NB4 (cell line): ENCODE results near the gene MYOZ3.

Experiments used
- DNase-seq: peaks from one replicate; pipeline ENCODE4 v3.0.0; 2010; ENCODE audit warnings: low read depth
- H3K4me3 ChIP-seq: one replicate; pipeline ENCODE4 v1.5.1; 2011; ENCODE audit warnings: mild to moderate bottlenecking, low read depth, low read length, moderate library complexity
- CTCF ChIP-seq: IDR thresholded peaks from one replicate; pipeline ENCODE4 v1.5.1; 2012; ENCODE audit warnings: low read depth, low read length
- MAX ChIP-seq: IDR thresholded peaks from 2 replicates; pipeline ENCODE4 v1.6.1; 2011; ENCODE audit warnings: low read depth, low read length
- MYC ChIP-seq: IDR thresholded peaks from 2 replicates; pipeline ENCODE4 v1.6.1; 2011; ENCODE audit warnings: low read depth, low read length
- POLR2A ChIP-seq: IDR thresholded peaks from 2 replicates; pipeline ENCODE4 v1.6.1; 2011; ENCODE audit warnings: mild to moderate bottlenecking; ENCODE audit not compliant: insufficient read length; ENCODE audit errors: extremely low read depth

Gene MYOZ3

GRCh38 chr5:150630461-150631325 is 30.4 kb upstream of the MYOZ3 start:
- H3K4me3 ChIP-seq = no peak overlapping the region
- TF ChIP-seq POLR2A (no peak), CTCF (no peak), MAX (no peak), MYC (no peak)
- no peak for DNase-seq

GRCh38 chr5:150631326-150631701 is 29.7 kb upstream of the MYOZ3 start:
- no peak overlapping the region for H3K4me3 ChIP-seq
- no peak for DNase-seq
- no peak for TF ChIP-seq MYC
- TF ChIP-seq POLR2A = no peak
- TF ChIP-seq CTCF = no peak
- no peak for TF ChIP-seq MAX

GRCh38 chr5:150632305-150633160 is 28.5 kb upstream of the MYOZ3 start:
- TF ChIP-seq MYC (no peak), CTCF (no peak), MAX (no peak), POLR2A (no peak)
- no peak overlapping the region for H3K4me3 ChIP-seq

GRCh38 chr5:150633429-150633828 is 27.6 kb upstream of the MYOZ3 start:
- TF ChIP-seq MYC = no peak
- TF ChIP-seq POLR2A = no peak
- no peak for TF ChIP-seq MAX
- TF ChIP-seq CTCF = no peak
- DNase-seq = no peak

More at GRCh38 chr5:150632305-150633160, 28.5 kb upstream of the MYOZ3 start:
- DNase-seq = no peak

GRCh38 chr5:150636391-150637244 is 24.4 kb upstream of the MYOZ3 start:
- no peak overlapping the region for H3K4me3 ChIP-seq
- no peak for TF ChIP-seq MYC
- no peak for TF ChIP-seq CTCF
- TF ChIP-seq POLR2A = no peak
- no peak for TF ChIP-seq MAX
- no peak for DNase-seq

More at GRCh38 chr5:150633429-150633828, 27.6 kb upstream of the MYOZ3 start:
- no peak overlapping the region for H3K4me3 ChIP-seq
